OCI-M1 (cell line): ENCODE measurements around the gene ALDH1B1.

ENCODE experiments used
- DNase-seq: peaks from one replicate; lab custom pipeline; 2025; lab: John Stamatoyannopoulos, UW

ALDH1B1 gene

GRCh38 chr9:38441347-38442085, 49.0 kb downstream of the ALDH1B1 start:
- DNase-seq, result no peak

DNA sequence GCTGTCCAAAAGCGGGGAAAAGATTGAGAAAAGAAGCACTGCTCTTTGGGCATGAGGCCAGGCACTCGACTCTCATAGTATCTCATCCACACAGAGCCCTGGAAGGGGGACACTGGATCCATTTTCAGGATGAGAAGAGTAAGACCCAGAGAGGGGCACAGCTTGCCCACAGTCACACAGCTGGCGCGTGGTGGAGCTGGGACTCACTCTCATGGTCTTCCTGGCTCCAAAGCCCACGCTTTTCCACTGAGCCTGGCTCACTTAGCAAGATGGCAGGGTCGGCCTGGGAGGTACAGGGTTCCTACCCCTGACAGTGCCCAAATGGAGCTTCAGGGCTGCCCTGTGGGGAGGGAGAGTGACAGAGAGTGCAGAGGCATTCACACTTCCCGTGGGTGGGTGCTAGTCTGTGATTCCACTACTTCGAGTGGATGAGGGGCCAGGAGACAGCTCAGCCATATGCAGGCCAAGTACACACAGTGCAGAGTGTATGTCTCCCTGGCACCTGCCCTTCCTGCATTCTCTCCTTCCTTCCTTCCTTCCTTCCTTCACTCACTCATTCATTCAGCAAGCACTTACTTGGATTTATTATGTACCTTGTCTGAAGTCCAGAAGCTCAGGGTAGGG, 50.1 kb downstream of the ALDH1B1 start:
- no peak for DNase-seq

DNA sequence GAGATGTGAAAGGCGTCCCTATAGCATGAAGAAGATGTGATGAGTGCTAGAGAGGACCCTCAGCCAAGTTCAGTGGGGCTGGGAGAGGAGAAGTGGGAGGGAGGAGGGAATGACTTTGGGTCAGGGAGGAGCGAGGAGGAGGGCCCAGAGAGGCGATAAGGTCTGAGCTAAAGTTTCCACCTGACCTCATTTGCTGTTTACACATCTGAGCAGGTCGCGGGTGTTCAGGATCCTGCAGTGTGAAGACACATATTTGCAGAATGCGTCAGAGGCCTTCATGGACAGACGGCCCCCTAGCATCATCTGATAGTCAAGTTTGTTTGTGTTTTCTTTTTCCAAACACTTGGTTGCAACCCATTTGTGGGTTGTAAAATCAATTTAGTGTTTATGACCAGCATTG, 50.7 kb downstream of the ALDH1B1 start:
- no peak for DNase-seq

DNA sequence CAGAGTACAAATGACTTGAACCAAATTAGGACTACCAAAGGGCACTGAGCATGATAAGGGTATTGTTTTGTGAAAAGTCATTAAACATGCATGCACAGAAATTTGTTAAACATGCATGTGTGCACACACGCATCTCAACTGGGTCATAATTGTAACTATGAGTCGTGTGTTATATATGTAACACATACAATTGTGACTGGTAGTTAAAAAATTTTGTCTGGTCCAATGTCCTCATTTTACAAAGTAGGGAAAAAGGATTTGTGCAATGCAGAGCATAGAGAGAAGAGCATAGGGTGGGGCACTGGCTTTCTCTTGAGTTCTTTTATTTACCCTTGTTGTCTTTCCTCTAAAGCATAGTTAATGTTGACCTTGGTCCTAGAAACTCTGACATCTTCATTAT, 51.1 kb downstream of the ALDH1B1 start:
- no peak for DNase-seq

DNA sequence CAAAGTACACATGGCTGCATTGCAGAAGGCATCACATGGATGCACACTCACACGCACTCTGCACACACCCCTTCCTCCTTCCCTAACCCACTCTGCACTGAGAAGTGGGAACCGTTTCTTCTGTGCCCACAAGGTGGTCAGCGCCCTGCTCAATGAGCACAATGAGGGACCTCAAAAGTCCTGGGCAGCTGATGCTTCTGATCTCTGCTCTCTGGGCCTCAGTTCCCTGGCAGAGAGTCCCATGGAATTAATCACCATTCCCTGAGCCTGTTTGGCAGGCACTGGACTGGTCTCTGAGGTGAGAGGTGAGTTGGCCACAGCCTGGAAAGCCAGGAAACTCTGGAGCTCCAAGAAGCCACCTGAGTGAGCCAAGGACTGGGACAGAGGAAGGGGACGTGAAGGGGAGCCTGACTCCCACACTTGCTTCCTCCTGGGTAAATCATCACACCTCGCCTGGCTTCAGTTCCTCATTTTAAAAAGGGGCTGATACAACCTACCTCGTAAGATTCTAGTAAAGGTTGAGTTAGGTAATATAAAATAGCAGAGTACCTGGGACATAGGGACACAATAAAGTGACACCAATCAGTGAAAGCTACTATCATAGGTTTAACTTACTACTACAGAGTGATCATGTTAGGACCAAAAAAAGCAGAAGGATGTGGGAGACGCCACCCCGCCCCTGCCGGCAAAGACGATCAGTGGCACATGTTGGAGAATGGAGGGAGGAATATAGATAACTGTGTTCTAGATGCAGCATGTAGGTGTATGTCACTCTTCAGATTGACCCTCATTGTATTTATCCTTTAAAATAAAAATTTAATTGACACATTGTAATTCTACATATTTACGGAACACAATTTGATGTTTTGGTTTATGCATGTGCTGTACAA, 52.9 kb downstream of the ALDH1B1 start:
- peak; percentile 27 for DNase-seq

GRCh38 chr9:38447703-38448102, 55.2 kb downstream of the ALDH1B1 start:
- DNase-seq, result no peak
